SK-N-SH (cell line): ENCODE measurements around the gene SFXN3.

Experiments used
- CHD2 ChIP-seq: fragments of 150-350 bp; IDR thresholded peaks from 2 replicates; pipeline ENCODE4 v1.6.1; 2018; ENCODE audit warnings: low read length; ENCODE audit not compliant: partially characterized antibody
- CTCF ChIP-seq: fragments of 200-600 bp; sonication (generic); IDR thresholded peaks from 2 replicates; pipeline ENCODE4 v1.6.1; 2017; ENCODE audit warnings: antibody characterized with exemption, mild to moderate bottlenecking, moderate library complexity
- EP300 ChIP-seq, 2 experiments: IDR thresholded peaks; 2 replicates each; pipeline versions ENCODE4 v1.4.0 to v1.6.1; 2012; ENCODE audit warnings: borderline replicate concordance in 1 of 2, low read depth in 1 of 2, low read length in 1 of 2
- FOXJ3 ChIP-seq: sonication (generic); formaldehyde crosslinking; IDR thresholded peaks from 2 replicates; pipeline ENCODE4 v1.5.1; 2020; ENCODE audit warnings: mild to moderate bottlenecking, missing genetic modification reagents
- FOXM1 ChIP-seq: IDR thresholded peaks from 2 replicates; pipeline ENCODE4 v1.4.0; 2012; ENCODE audit warnings: low read depth, mild to moderate bottlenecking
- GABPA ChIP-seq: IDR thresholded peaks from 2 replicates; pipeline ENCODE4 v1.4.0; 2012; ENCODE audit warnings: low read depth, mild to moderate bottlenecking
- NFIC ChIP-seq: IDR thresholded peaks from 2 replicates; pipeline ENCODE4 v1.4.0; 2012; ENCODE audit warnings: borderline replicate concordance
- POLR2AphosphoS5 ChIP-seq: IDR thresholded peaks from 2 replicates; pipeline ENCODE4 v1.6.1; 2012; ENCODE audit warnings: low read depth, low read length
- RAD21 ChIP-seq: IDR thresholded peaks from 2 replicates; pipeline ENCODE4 v1.6.1; 2012; ENCODE audit warnings: mild to moderate bottlenecking, low read length
- RFX5 ChIP-seq: IDR thresholded peaks from 2 replicates; pipeline ENCODE4 v1.6.1; 2012; ENCODE audit warnings: mild to moderate bottlenecking, improper control_type of control experiment, low read length
- SMC3 ChIP-seq: IDR thresholded peaks from 2 replicates; pipeline ENCODE4 v1.6.1; 2012; ENCODE audit warnings: low read depth, low read length, improper control_type of control experiment
- TEAD4 ChIP-seq: IDR thresholded peaks from 2 replicates; pipeline ENCODE4 v1.4.0; 2012; ENCODE audit warnings: mild to moderate bottlenecking, borderline replicate concordance; ENCODE audit not compliant: insufficient read depth
- YY1 ChIP-seq: IDR thresholded peaks from 2 replicates; pipeline ENCODE4 v1.4.0; 2012; ENCODE audit warnings: low read depth, mild to moderate bottlenecking
- ZBTB33 ChIP-seq: IDR thresholded peaks from 2 replicates; pipeline ENCODE4 v1.4.0; 2012; ENCODE audit warnings: low read depth, borderline replicate concordance

GRCh38 chr10:101043363-101043707, 12.3 kb downstream of the SFXN3 start:
- TF ChIP-seq FOXM1 (no peak), POLR2AphosphoS5 (no peak), CTCF (no peak), FOXJ3 (no peak), YY1 (no peak), NFIC (no peak), EP300 (IDR thresholded peaks at IDR 0.05; ENCODE audit: borderline replicate concordance in 1 of 2, low read depth in 1 of 2, low read length in 1 of 2) (no peak), RFX5 (no peak), TEAD4 (no peak), SMC3 (no peak), GABPA (no peak), RAD21 (no peak), CHD2 (no peak), ZBTB33 (no peak)
